HepG2 (cell line): Measurements from ENCODE around the gene RPL37A. TPM values are rescaled to one million over a fixed set of nuclear protein-coding genes. Genes with fewer than 3 reads are reported as not detected.

Experiments used
- FOXA3 ChIP-seq: IDR thresholded peaks from 2 replicates; pipeline ENCODE4 v1.6.1; 2016; ENCODE audit warnings: missing genetic modification reagents, missing compliant biosample characterization
- HDAC2 ChIP-seq: sonication (generic); formaldehyde crosslinking; IDR thresholded peaks from 2 replicates; pipeline ENCODE4 v1.4.0; 2020; ENCODE audit warnings: missing genetic modification reagents
- HES4 ChIP-seq: sonication (generic); formaldehyde crosslinking; IDR thresholded peaks from 2 replicates; pipeline ENCODE4 v1.9.0; 2021; ENCODE audit warnings: mild to moderate bottlenecking, missing genetic modification reagents, borderline replicate concordance
- HMGXB3 ChIP-seq: sonication (generic); formaldehyde crosslinking; IDR thresholded peaks from 2 replicates; pipeline ENCODE4 v1.4.0; 2020; ENCODE audit warnings: missing genetic modification reagents, borderline replicate concordance
- HOXA5 ChIP-seq: sonication (generic); formaldehyde crosslinking; IDR thresholded peaks from 2 replicates; pipeline ENCODE4 v1.4.0; 2020; ENCODE audit warnings: missing genetic modification reagents
- JUND ChIP-seq: sonication (generic); formaldehyde crosslinking; IDR thresholded peaks from 2 replicates; pipeline ENCODE4 v1.8.0; 2022; ENCODE audit warnings: mild to moderate bottlenecking, missing genetic modification reagents
- MAFF ChIP-seq: IDR thresholded peaks from 2 replicates; pipeline ENCODE4 v1.6.1; 2011; ENCODE audit warnings: low read depth, low read length, improper control_type of control experiment
- MIER3 ChIP-seq: IDR thresholded peaks from 2 replicates; pipeline ENCODE4 v1.6.1; 2016; ENCODE audit warnings: missing compliant biosample characterization, borderline replicate concordance
- MXD3 ChIP-seq: IDR thresholded peaks from 2 replicates; pipeline ENCODE4 v1.6.1; 2016; ENCODE audit warnings: mild to moderate bottlenecking, missing biosample characterization, missing genetic modification reagents
- NKX3-1 ChIP-seq: sonication (generic); formaldehyde crosslinking; IDR thresholded peaks from 2 replicates; pipeline ENCODE4 v1.5.0; 2020; ENCODE audit warnings: missing genetic modification reagents
- PAX8 ChIP-seq: sonication (generic); formaldehyde crosslinking; IDR thresholded peaks from 2 replicates; pipeline ENCODE4 v1.8.0; 2022; ENCODE audit warnings: mild to moderate bottlenecking, missing genetic modification reagents, borderline replicate concordance
- SETDB1 ChIP-seq: sonication (generic); formaldehyde crosslinking; IDR thresholded peaks from 2 replicates; pipeline ENCODE4 v1.5.1; 2020; ENCODE audit warnings: missing genetic modification reagents, mild to moderate bottlenecking, borderline replicate concordance
- SMAD9 ChIP-seq: sonication (generic); formaldehyde crosslinking; IDR thresholded peaks from 2 replicates; pipeline ENCODE4 v1.5.1; 2020; ENCODE audit warnings: mild to moderate bottlenecking, missing genetic modification reagents
- SNAI1 ChIP-seq: sonication (generic); formaldehyde crosslinking; IDR thresholded peaks from 2 replicates; pipeline ENCODE4 v1.5.0; 2020; ENCODE audit warnings: mild to moderate bottlenecking, missing genetic modification reagents, borderline replicate concordance
- ZFAT ChIP-seq: sonication (generic); formaldehyde crosslinking; conservative IDR thresholded peaks from 2 replicates; pipeline ENCODE4 v1.8.1; 2023; ENCODE audit warnings: missing genetic modification reagents, inconsistent platforms
- ZMYM4 ChIP-seq: sonication (generic); formaldehyde crosslinking; IDR thresholded peaks from 2 replicates; pipeline ENCODE4 v1.8.1; 2023; ENCODE audit warnings: mild to moderate bottlenecking, missing genetic modification reagents
- ZNF263 ChIP-seq: sonication (generic); formaldehyde crosslinking; IDR thresholded peaks from 2 replicates; pipeline ENCODE4 v1.4.0; 2020; ENCODE audit warnings: missing genetic modification reagents
- ZNF670 ChIP-seq: sonication (generic); formaldehyde crosslinking; IDR thresholded peaks from 2 replicates; pipeline ENCODE4 v1.8.0; 2022; ENCODE audit warnings: mild to moderate bottlenecking, missing genetic modification reagents, borderline replicate concordance
- ZNF687 ChIP-seq: sonication (generic); formaldehyde crosslinking; IDR thresholded peaks from 2 replicates; pipeline ENCODE4 v1.5.1; 2020; ENCODE audit warnings: mild to moderate bottlenecking, missing genetic modification reagents, moderate library complexity
- ZNF691 ChIP-seq: sonication (generic); formaldehyde crosslinking; IDR thresholded peaks from 2 replicates; pipeline ENCODE4 v1.4.0; 2020; ENCODE audit warnings: missing genetic modification reagents, low read depth, mild to moderate bottlenecking, borderline replicate concordance
- ZNF773 ChIP-seq: sonication (generic); formaldehyde crosslinking; IDR thresholded peaks from 2 replicates; pipeline ENCODE4 v1.4.0; 2020; ENCODE audit warnings: missing genetic modification reagents, borderline replicate concordance
- ZSCAN31 ChIP-seq: sonication (generic); formaldehyde crosslinking; IDR thresholded peaks from 2 replicates; pipeline ENCODE4 v1.5.0; 2020; ENCODE audit warnings: low read depth, mild to moderate bottlenecking, missing genetic modification reagents
- polyA plus RNA-seq, 8 experiments: library from polyadenylated mRNA; depleted of rRNA in 3 of 8; stranded (reverse) in 7 of 8; unstranded in 1 of 8; fragments of >200 nt; fragmentation: Illumina TruSeq in 4 of 8; extraction: Trizol in 4 of 8; gene quantifications; 2 replicates each; pipeline versions ENCODE4 v1.2.1 to v1.2.3, GENCODE V29; 2011 to 2016; ENCODE audit warnings: low read depth in 4 of 8, missing spikeins in 1 of 8, mixed read lengths in 1 of 8; ENCODE audit not compliant: insufficient read depth in 1 of 8
- total RNA-seq, 5 experiments: library from RNA; depleted of rRNA; stranded (reverse); fragments of >200 nt; fragmentation: Illumina TruSeq; extraction: Trizol; gene quantifications; 2 replicates each; pipeline ENCODE4 v1.2.3, GENCODE V29; 2016; ENCODE audit warnings: low read depth in 1 of 5

Gene RPL37A
- total and polyA plus RNA-seq, 2 of the 13 experiments (the other 11 are each of a cell fraction or from before 2014, with no cell fraction given), result 6,902 to 7,910 TPM

GRCh38 chr2:216553093-216553478 is 54.4 kb downstream of the RPL37A start (continued):
- TF ChIP-seq HMGXB3 (CRISPR knock-in tag), result peak; percentile 22; the same call in 1 of the 2 replicates
- TF ChIP-seq ZFAT (CRISPR knock-in tag), result no peak
- no peak for TF ChIP-seq SETDB1 (CRISPR knock-in tag)
- peak; percentile 74 for TF ChIP-seq FOXA3
- no peak for TF ChIP-seq PAX8 (CRISPR knock-in tag)
- TF ChIP-seq ZNF670 (CRISPR knock-in tag), result 0 out of 2 replicates have a peak, but pooled peaks have one; percentile 9
- peak; percentile 77 for TF ChIP-seq HDAC2 (CRISPR knock-in tag)
- no peak for TF ChIP-seq NKX3-1 (CRISPR knock-in tag)
- TF ChIP-seq ZNF263 (CRISPR knock-in tag), result no peak
- TF ChIP-seq MXD3 (CRISPR knock-in tag), result no peak
- no peak for TF ChIP-seq ZNF687 (CRISPR knock-in tag)
- TF ChIP-seq SNAI1 (CRISPR knock-in tag), result no peak
- TF ChIP-seq ZMYM4 (CRISPR knock-in tag), result 0 out of 2 replicates have a peak, but pooled peaks have one; percentile 34
- no peak for TF ChIP-seq JUND (CRISPR knock-in tag)
- no peak for TF ChIP-seq ZSCAN31 (CRISPR knock-in tag)
- TF ChIP-seq SMAD9, result no peak
- TF ChIP-seq HOXA5 (CRISPR knock-in tag), result 0 out of 2 replicates have a peak, but pooled peaks have one; percentile 3
- peak; percentile 40 for TF ChIP-seq MAFF
- TF ChIP-seq ZNF773 (CRISPR knock-in tag), result no peak
- TF ChIP-seq HES4 (CRISPR knock-in tag), result no peak
- TF ChIP-seq ZNF691 (CRISPR knock-in tag), result peak; percentile 47; the same call in 1 of the 2 replicates
- 0 out of 2 replicates have a peak, but pooled peaks have one; percentile 30 for TF ChIP-seq MIER3 (CRISPR knock-in tag)
